Activated T-helper 1 cell treated with anti-CD3 and anti-CD28 coated beads, Interleukin-12 subunit alpha, Interleukin-12 subunit beta, Interleukin-2, Interleukin-4 antibody, amounts not matched to agents 30 ng/mL and 10 ng/mL and 1 ng/mL, durations not matched to agents 14 hours and 24 hours and 36 hours (primary cell): ENCODE results near the gene MED26. TPM values are rescaled to one million over a fixed set of nuclear protein-coding genes. Genes with fewer than 3 reads are reported as not detected.

ENCODE experiments used
- DNase-seq: peaks from one replicate; pipeline ENCODE4 v3.0.0; 2021; ENCODE audit warnings: low spot score
- H3K27ac Mint-ChIP-seq: one replicate; pipeline ENCODE4 v1.8.0; 2021; ENCODE audit warnings: mild to moderate bottlenecking, mixed read lengths
- H3K27me3 Mint-ChIP-seq: one replicate; pipeline ENCODE4 v1.8.0; 2022; ENCODE audit warnings: mild to moderate bottlenecking, moderate library complexity, mixed read lengths; ENCODE audit not compliant: insufficient read depth
- H3K36me3 Mint-ChIP-seq: one replicate; pipeline ENCODE4 v1.8.0; 2021; ENCODE audit warnings: low read depth, mixed read lengths
- H3K4me1 Mint-ChIP-seq: one replicate; pipeline ENCODE4 v1.8.0; 2021; ENCODE audit warnings: low read depth, mixed read lengths
- H3K4me3 Mint-ChIP-seq: one replicate; pipeline ENCODE4 v1.8.0; 2021; ENCODE audit warnings: mild to moderate bottlenecking, moderate library complexity, mixed read lengths
- H3K9me3 Mint-ChIP-seq: one replicate; pipeline ENCODE4 v1.8.0; 2021; ENCODE audit warnings: mixed read lengths
- intact Hi-C: fragments of 100-400 bp; cut with micrococcal nuclease; formaldehyde crosslinking; loops from one replicate; pipeline ENCODE4 v1.15.1; 2024
- total RNA-seq: library from RNA; stranded (reverse); gene quantifications from 2 replicates; pipeline ENCODE4 v1.2.3, GENCODE V29; 2022

MED26 gene
- total RNA-seq, 1 donor from 2014 or later: 14.9 TPM

DNA sequence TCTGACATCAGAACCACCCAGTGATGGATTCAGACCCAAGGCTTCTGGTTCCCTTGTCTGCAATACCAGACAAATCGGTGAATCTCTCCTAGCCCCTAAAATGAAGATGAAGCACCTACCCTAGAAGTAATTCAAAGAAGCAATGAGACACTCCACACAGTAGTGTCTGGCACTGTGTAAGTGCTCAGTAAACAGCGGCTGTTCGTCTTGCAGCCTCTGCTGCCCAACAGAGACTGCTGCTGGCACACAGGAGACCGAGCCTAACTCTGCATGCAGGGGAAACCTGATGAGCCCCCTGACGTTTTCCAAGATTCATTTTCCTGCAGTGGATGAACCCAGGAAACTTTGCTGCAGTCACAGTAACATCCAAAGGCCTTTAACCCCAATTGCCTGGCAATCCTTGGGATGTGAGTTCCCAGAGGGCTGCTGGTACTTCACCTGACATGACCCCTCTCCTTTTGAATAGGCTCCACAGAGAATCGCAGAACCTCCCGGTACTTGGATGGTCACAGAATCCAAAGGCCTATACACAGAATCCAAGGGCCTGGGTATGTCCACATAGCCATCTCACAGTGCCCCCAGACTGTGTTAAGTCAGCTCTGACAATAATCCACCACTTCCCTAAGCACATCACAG lies 6.7 kb downstream of the MED26 start:
- no peak for DNase-seq
- H3K4me1 Mint-ChIP-seq: peaks cover 58% of the 10 kb centered on the region
- no peak overlapping the region for H3K27ac Mint-ChIP-seq
- H3K4me3 Mint-ChIP-seq: no peak overlapping the region
- no peaks in the 10 kb centered on the region for H3K9me3 Mint-ChIP-seq
- no peaks in the 10 kb centered on the region for H3K27me3 Mint-ChIP-seq
- intact Hi-C loops: no loop called here
- peaks cover 11% of the 10 kb centered on the region for H3K36me3 Mint-ChIP-seq

DNA sequence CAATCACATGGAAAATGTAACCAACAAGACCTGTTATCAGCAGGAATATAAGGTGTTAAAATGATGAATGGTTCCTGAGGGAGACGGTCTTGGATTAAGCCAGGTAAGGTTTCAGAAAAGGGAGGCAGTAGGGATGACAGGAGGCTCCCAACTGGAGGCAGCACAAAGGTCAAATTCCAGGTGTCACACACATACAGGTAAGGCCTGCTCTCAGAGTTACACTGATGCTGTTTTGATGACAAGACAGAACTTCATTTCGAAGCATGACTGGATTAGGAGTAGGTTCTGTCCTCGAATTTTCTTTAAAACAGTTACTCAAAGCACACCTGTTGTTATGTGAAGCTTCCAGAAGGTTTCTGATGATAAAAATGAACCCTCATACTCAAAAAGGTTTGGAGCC lies 7.4 kb downstream of the MED26 start:
- Mint-ChIP-seq H3K4me3 (no peak overlapping the region), H3K27me3 (no peaks in the 10 kb centered on the region), H3K4me1 (peaks cover 58% of the 10 kb centered on the region), H3K9me3 (no peaks in the 10 kb centered on the region), H3K36me3 (peaks cover 7% of the 10 kb centered on the region), H3K27ac (no peak overlapping the region)
- intact Hi-C loops: no loop called here
- no peak for DNase-seq

DNA sequence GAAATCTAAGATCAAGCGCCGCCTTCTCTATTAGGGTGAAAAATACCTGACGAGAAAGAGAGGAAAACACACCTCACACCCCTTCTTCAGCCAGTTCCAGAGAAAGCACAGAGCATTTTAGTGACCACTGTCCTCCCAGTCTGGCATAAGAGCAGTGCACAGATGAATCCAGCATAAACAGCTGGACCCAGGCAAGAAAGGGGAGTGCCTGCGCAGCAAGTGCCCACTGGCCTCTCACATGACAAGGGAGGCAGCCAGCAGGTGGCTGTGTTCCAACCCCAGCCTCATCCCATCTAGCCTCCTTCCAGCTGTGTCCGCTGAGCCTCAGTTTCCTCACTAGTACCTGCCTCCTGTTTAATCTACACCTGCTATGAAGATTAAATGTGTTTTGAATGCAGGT lies 8.0 kb downstream of the MED26 start:
- Mint-ChIP-seq H3K4me3 (no peak overlapping the region), H3K27me3 (no peaks in the 10 kb centered on the region), H3K9me3 (no peaks in the 10 kb centered on the region), H3K4me1 (peaks cover 58% of the 10 kb centered on the region), H3K36me3 (peaks cover 3% of the 10 kb centered on the region), H3K27ac (no peak overlapping the region)
- DNase-seq: no peak
- intact Hi-C loops: no loop called here

DNA sequence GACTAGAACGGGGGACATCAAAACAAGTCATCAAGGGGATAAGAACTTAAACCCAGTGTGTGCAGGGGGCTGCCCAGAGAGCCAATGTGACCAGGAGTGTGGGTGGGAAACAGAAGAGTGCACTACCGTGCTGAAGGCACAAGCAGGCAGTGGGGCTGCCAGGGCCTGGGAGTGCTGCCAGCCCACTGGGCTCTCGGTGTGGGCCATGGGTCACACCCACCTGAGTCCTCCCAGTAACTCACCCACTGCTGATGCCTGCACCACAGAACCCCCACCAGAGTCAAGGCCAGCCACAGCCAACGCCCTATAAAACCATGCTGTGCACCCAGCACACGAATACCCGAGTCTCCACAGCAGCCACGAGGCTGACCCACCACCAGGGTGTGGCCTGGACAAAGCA lies 8.5 kb downstream of the MED26 start:
- peaks cover 3% of the 10 kb centered on the region for H3K36me3 Mint-ChIP-seq
- no peaks in the 10 kb centered on the region for H3K9me3 Mint-ChIP-seq
- H3K27me3 Mint-ChIP-seq: no peaks in the 10 kb centered on the region
- peaks cover 58% of the 10 kb centered on the region for H3K4me1 Mint-ChIP-seq
- intact Hi-C loops: no loop called here
- no peak overlapping the region for H3K27ac Mint-ChIP-seq
- no peak overlapping the region for H3K4me3 Mint-ChIP-seq
- no peak for DNase-seq

DNA sequence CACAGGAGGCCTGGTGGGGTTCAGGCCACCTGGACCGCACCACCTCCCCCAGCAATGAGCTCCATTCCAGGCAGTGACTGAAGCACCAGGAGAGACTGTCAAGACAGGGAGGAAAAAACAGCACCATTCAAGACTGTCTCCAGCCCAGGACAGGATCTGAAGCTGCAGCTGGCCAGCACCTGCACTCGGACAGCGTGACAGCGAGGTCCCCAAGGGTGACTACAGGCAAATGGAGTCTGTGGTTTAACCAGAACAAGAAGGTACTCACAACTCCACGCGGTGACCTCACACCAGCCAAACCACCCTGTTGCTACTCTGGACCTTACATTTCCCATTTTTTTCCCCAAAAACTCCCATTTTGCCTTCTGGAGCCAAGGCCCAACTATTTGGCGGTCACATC lies 9.8 kb downstream of the MED26 start:
- intact Hi-C loops: no loop called here
- Mint-ChIP-seq H3K27me3 (no peaks in the 10 kb centered on the region), H3K9me3 (no peaks in the 10 kb centered on the region), H3K36me3 (no peaks in the 10 kb centered on the region), H3K4me3 (no peak overlapping the region), H3K4me1 (peaks cover 58% of the 10 kb centered on the region), H3K27ac (no peak overlapping the region)
- no peak for DNase-seq

DNA sequence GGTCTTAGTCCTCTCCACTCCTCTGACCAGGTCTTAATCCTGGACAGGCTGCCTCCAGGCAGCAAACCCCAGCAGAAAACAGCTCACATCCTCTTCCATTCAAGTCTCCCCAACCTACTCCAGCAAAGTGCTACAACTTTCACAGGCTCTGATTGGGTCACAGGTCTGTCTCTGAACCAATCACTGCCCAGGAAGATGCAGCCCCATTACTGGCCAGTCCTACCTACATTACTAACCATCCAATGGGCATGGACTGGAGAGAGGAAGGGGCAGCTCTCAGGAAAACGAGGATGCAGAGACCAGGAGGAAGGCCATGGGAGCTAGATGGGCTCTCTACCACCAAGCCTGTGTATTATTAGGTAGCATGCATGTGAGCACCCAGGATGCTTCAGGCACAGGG lies 12.2 kb downstream of the MED26 start:
- Mint-ChIP-seq H3K4me3 (no peak overlapping the region), H3K27me3 (no peaks in the 10 kb centered on the region), H3K36me3 (no peaks in the 10 kb centered on the region), H3K9me3 (no peaks in the 10 kb centered on the region), H3K27ac (no peak overlapping the region), H3K4me1 (peaks cover 63% of the 10 kb centered on the region)
- no peak for DNase-seq
- intact Hi-C loops: no loop called here

DNA sequence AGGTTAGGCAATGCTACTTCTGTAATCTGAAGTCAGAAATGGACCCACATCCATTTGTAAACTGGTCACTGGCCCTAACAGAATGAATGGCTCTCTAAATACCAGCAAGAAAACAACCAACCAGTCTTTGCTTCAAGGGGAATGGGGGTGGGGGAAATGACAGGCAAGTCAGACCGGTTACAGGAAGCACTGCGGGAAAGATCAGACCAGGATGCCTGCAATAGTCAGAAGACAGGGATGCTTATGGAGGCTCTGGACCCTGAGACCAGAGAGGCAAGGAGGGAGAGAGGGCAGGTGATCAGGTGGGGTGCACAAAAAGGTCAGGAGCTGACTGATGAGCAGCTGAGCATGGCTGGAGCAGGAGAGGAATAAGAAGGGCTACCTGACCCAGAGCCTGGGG lies 13.1 kb downstream of the MED26 start:
- intact Hi-C loops: no loop called here
- Mint-ChIP-seq H3K4me3 (peak overlapping the region; percentile 45), H3K9me3 (no peaks in the 10 kb centered on the region), H3K36me3 (peaks cover 2% of the 10 kb centered on the region), H3K27me3 (no peaks in the 10 kb centered on the region), H3K4me1 (peaks cover 62% of the 10 kb centered on the region), H3K27ac (peak overlapping the region; percentile 74)
- DNase-seq: no peak

DNA sequence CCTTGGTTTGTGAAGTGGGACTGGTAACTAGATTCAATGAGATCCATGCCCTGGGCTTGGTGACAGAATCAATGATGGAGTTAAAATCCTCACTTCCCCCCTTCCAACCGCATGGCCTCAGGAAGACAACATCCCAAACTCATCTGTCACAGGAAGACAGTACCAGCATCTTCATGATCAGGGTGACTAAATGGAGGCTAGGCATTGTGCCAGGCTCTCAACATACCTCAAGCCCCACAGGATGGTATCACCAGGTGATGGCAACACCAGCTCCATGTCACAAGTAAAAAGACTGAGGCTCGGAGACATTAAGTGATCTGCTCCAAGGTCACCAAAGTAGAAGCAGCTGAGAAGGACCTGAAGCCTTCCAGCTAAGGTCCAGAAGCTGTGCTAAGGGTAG lies 14.2 kb downstream of the MED26 start:
- Mint-ChIP-seq H3K4me3 (no peak overlapping the region), H3K27ac (no peak overlapping the region), H3K27me3 (no peaks in the 10 kb centered on the region), H3K36me3 (peaks cover 2% of the 10 kb centered on the region), H3K4me1 (peaks cover 63% of the 10 kb centered on the region), H3K9me3 (no peaks in the 10 kb centered on the region)
- intact Hi-C loops: no loop called here
- no peak for DNase-seq

DNA sequence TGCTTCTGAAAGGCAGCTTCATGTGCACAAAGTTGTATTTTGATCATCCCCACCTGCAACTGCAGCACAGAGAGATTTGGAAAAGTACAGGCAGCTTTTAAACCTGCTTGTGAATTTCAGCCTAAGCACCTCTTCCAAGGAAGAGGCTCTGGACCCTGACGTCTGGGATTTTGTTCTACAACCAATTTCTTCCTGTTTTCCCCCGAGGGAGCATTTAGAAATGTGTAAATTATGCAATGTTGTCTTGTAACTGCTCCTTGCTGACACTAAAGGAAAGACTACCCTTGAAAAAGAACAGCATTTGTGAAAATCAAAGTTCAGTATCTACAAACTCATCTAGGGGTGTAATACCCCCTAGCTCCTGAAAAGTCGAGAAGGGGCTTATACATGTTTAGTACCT lies 15.4 kb downstream of the MED26 start:
- no peaks in the 10 kb centered on the region for H3K9me3 Mint-ChIP-seq
- no peak overlapping the region for H3K4me3 Mint-ChIP-seq
- no peak for DNase-seq
- peaks cover 2% of the 10 kb centered on the region for H3K36me3 Mint-ChIP-seq
- intact Hi-C loops: no loop called here
- peaks cover 72% of the 10 kb centered on the region for H3K4me1 Mint-ChIP-seq
- H3K27ac Mint-ChIP-seq: no peak overlapping the region
- H3K27me3 Mint-ChIP-seq: no peaks in the 10 kb centered on the region

DNA sequence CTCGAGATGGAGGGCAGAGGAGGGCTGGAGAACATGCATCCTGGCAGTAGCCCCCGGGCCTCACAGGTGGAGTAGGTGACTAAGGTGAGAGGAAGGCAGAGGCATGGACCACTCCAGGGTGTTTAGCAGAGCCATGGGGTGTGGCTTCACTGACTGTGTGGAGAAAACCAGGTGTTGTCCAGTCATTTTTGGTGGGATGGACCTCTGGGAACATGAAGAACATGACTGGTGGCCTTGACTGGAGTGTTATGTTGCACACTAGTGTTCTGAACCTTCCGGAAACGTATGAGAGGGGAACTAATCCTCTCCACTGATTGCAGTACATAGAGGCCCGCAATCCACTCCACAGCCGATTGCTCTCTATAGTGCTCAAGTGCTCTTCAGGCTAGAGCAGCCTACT lies 16.9 kb downstream of the MED26 start:
- Mint-ChIP-seq H3K27me3 (no peaks in the 10 kb centered on the region), H3K9me3 (no peaks in the 10 kb centered on the region), H3K36me3 (peaks cover 2% of the 10 kb centered on the region), H3K4me3 (no peak overlapping the region), H3K4me1 (peaks cover 62% of the 10 kb centered on the region), H3K27ac (no peak overlapping the region)
- intact Hi-C loops: no loop called here
- DNase-seq: no peak

DNA sequence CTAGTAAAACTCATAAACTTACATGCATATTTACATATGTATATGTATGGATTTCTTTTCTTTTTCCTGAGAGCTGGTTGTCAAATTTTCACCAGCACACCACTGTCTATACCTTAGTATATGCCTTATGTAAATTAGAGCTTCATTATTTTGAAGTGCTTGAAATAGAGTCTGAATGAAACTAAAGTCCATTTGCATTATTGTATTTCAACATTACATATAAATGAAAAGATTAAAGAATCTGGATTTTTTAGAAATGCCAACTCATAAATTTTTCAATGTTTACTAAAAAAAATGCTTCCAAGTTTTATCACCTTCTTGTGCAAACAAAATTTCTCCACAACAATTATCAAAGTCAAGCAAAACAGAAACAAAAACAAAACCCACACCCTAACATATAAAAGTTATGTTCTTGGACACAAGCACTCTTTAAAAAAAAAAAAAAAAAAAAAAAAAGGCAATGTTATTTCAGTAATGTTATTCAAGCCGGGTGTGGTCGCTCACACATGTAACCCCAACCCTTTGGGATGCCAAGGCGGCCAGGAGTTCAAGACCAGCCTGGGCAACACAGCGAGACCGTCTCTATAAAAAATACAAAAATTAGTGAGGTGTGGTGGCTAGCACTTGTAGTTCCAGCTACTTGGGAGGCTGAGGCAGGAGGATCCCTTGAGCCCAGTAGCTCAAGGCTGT lies 18.3 kb downstream of the MED26 start:
- intact Hi-C loops: loop anchor here (2.0 kb wide), 1 partner anchor 19 kb away; the partner anchor contains the start of gene MED26
- Mint-ChIP-seq H3K27me3 (no peaks in the 10 kb centered on the region), H3K36me3 (peaks cover 2% of the 10 kb centered on the region), H3K27ac (no peak overlapping the region), H3K4me1 (peaks cover 60% of the 10 kb centered on the region), H3K9me3 (no peaks in the 10 kb centered on the region), H3K4me3 (no peak overlapping the region)
- DNase-seq: no peak

DNA sequence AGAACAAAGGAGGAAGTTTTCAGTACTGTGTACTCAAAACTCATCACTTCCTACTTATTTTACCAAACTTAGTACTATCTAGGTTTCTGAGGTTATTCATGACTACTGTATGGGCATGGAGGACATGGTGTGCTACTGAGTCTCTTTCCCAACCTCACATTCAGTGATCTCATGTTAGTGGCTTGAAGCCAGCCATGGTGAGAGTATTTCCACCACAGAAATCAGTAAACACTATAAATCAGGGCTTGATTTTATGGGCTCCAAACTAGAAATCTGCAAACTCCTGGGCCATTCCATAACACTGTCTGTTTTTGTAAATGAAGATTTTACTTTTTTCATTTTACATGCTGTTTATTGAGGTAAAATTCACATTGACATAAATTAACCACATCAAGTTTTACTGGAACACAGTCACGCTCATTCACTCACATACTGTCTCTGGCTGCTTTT lies 19.7 kb downstream of the MED26 start:
- no peak for DNase-seq
- peaks cover 2% of the 10 kb centered on the region for H3K36me3 Mint-ChIP-seq
- peak overlapping the region; percentile 34 for H3K27ac Mint-ChIP-seq
- H3K27me3 Mint-ChIP-seq: no peaks in the 10 kb centered on the region
- peaks cover 54% of the 10 kb centered on the region for H3K4me1 Mint-ChIP-seq
- no peak overlapping the region for H3K4me3 Mint-ChIP-seq
- H3K9me3 Mint-ChIP-seq: no peaks in the 10 kb centered on the region
- intact Hi-C loops: loop anchor here (1.0 to 2.0 kb wide), 2 partner anchors 14 to 20 kb away; partner anchors contain the start of gene MED26

DNA sequence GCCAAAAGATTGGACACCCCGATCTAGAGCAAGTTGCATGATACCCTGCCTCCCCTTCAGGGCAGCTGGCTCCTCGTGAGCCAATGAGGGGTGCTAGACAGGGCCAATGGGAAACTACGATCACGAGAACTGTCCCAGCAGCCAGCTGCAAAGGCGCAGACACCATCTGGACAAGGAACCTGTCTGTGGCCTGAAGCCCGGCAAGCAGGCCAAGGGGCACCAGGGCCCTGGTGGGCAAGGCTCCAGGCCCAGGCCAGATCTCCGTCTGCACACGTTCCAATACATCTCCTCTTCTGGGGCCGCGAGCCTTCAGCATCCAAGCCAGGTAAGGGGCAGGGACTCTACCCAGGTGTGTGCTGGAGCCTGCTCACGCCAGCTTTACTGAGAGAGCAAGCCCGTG lies 20.2 kb downstream of the MED26 start:
- Mint-ChIP-seq H3K4me1 (peaks cover 54% of the 10 kb centered on the region), H3K36me3 (peaks cover 2% of the 10 kb centered on the region), H3K27me3 (no peaks in the 10 kb centered on the region), H3K27ac (no peak overlapping the region), H3K4me3 (no peak overlapping the region), H3K9me3 (no peaks in the 10 kb centered on the region)
- DNase-seq: no peak
- intact Hi-C loops: loop anchor here (1.0 to 2.0 kb wide), 2 partner anchors 14 to 21 kb away; partner anchors contain the start of gene MED26
